GM23338 (cell line): ENCODE data around the gene NSG2. TPM values are rescaled to one million over a fixed set of nuclear protein-coding genes. Genes with fewer than 3 reads are reported as not detected.

Experiments
- ATAC-seq: fragments of 200-7000 bp; cut with Tn5 transposase; 3 replicates; pipeline ENCODE4 v1.9.1; 2020
- DNase-seq: peaks from one replicate; pipeline ENCODE4 v3.0.0-alpha.2; 2015; ENCODE audit warnings: low spot score
- H2AFZ ChIP-seq: fragments of 200-600 bp; sonication (generic); 2 replicates; pipeline ENCODE4 v1.8.0; 2016; ENCODE audit warnings: antibody characterized with exemption, mild to moderate bottlenecking, moderate library complexity
- H3F3A ChIP-seq: fragments of 200-600 bp; sonication (generic); replicated peaks from 2 replicates; pipeline ENCODE4 v1.8.0; 2017; ENCODE audit warnings: antibody characterized with exemption, mixed run types, low read depth
- H3K27ac ChIP-seq: fragments of 200-600 bp; sonication (generic); 2 replicates; pipeline ENCODE4 v1.6.1; 2016; ENCODE audit warnings: low read depth
- H3K27me3 ChIP-seq: fragments of 200-600 bp; sonication (generic); 2 replicates; pipeline ENCODE4 v1.8.0; 2016; ENCODE audit warnings: mild to moderate bottlenecking, mixed run types, moderate library complexity; ENCODE audit not compliant: insufficient read depth
- H3K36me3 ChIP-seq: fragments of 200-600 bp; sonication (generic); 2 replicates; pipeline ENCODE4 v1.8.0; 2016; ENCODE audit warnings: mild to moderate bottlenecking; ENCODE audit not compliant: insufficient read depth
- H3K4me1 ChIP-seq: fragments of 200-600 bp; sonication (generic); 2 replicates; pipeline ENCODE4 v1.8.0; 2016; ENCODE audit warnings: mild to moderate bottlenecking, moderate library complexity; ENCODE audit not compliant: insufficient read depth
- H3K4me2 ChIP-seq: fragments of 200-600 bp; sonication (generic); 2 replicates; pipeline ENCODE4 v1.7.1; 2017; ENCODE audit warnings: mixed run types
- H3K4me3 ChIP-seq: fragments of 200-600 bp; sonication (generic); 2 replicates; pipeline ENCODE4 v1.6.1; 2016; ENCODE audit warnings: mixed run types
- H3K79me2 ChIP-seq: fragments of 200-600 bp; sonication (generic); replicated peaks from 2 replicates; pipeline ENCODE4 v1.8.0; 2017; ENCODE audit warnings: mild to moderate bottlenecking; ENCODE audit not compliant: insufficient read depth
- H3K9me2 ChIP-seq: fragments of 200-600 bp; sonication (generic); 2 replicates; pipeline ENCODE4 v1.8.0; 2017; ENCODE audit not compliant: insufficient read depth
- H4K20me1 ChIP-seq: fragments of 200-600 bp; sonication (generic); replicated peaks from 2 replicates; pipeline ENCODE4 v1.8.0; 2017; ENCODE audit warnings: mild to moderate bottlenecking; ENCODE audit not compliant: insufficient read depth
- H3K27ac Mint-ChIP-seq: 2 replicates; pipeline ENCODE4 v1.8.0; 2020; ENCODE audit warnings: inconsistent platforms, mild to moderate bottlenecking, moderate library complexity, mixed read lengths
- H3K27me3 Mint-ChIP-seq: 3 replicates; pipeline ENCODE4 v1.8.0; 2022; ENCODE audit warnings: low read depth, mild to moderate bottlenecking, moderate library complexity, mixed read lengths, inconsistent platforms; ENCODE audit not compliant: insufficient read depth, poor library complexity
- H3K36me3 Mint-ChIP-seq: 3 replicates; pipeline ENCODE4 v1.8.0; 2021; ENCODE audit warnings: low read depth, mild to moderate bottlenecking, inconsistent platforms, moderate library complexity, mixed read lengths
- H3K4me1 Mint-ChIP-seq: 3 replicates; pipeline ENCODE4 v1.8.0; 2020; ENCODE audit warnings: mild to moderate bottlenecking, inconsistent platforms, mixed read lengths
- H3K4me3 Mint-ChIP-seq: 3 replicates; pipeline ENCODE4 v1.8.0; 2021; ENCODE audit warnings: moderate library complexity, mild to moderate bottlenecking, inconsistent platforms, mixed read lengths
- H3K9me3 Mint-ChIP-seq: 3 replicates; pipeline ENCODE4 v1.8.0; 2020; ENCODE audit warnings: moderate library complexity, mild to moderate bottlenecking, inconsistent platforms, mixed read lengths
- CREB1 ChIP-seq: fragments of 250-450 bp; sonication (Bioruptor Pico); IDR thresholded peaks from 2 replicates; pipeline ENCODE4 v1.5.0; 2020; ENCODE audit warnings: low read depth, mild to moderate bottlenecking, moderate library complexity
- CTCF ChIP-seq, 2 experiments: fragments of 200-600 bp in 1 of 2; sonication (generic) in 1 of 2; conservative IDR thresholded peaks; 2 replicates each; pipeline versions ENCODE4 v1.5.1 to v1.6.1; 2016 to 2017; ENCODE audit warnings: antibody characterized with exemption in 2 of 2, low read depth in 2 of 2, mild to moderate bottlenecking in 2 of 2, moderate library complexity in 1 of 2
- ETS1 ChIP-seq: IDR thresholded peaks from 2 replicates; pipeline ENCODE4 v1.6.1; 2016; ENCODE audit warnings: antibody characterized with exemption
- EZH2 ChIP-seq: fragments of 200-600 bp; sonication (generic); IDR thresholded peaks from one replicate; pipeline ENCODE4 v1.8.0; 2017; ENCODE audit warnings: antibody characterized with exemption, mild to moderate bottlenecking, low read depth; ENCODE audit not compliant: unreplicated experiment
- EZH2phosphoT487 ChIP-seq: fragments of 200-600 bp; sonication (generic); IDR thresholded peaks from one replicate; pipeline ENCODE4 v1.8.1; 2018; ENCODE audit warnings: antibody characterized with exemption; ENCODE audit not compliant: unreplicated experiment
- JUNB ChIP-seq: IDR thresholded peaks from one replicate; pipeline ENCODE4 v1.6.1; 2016; ENCODE audit warnings: antibody characterized with exemption; ENCODE audit not compliant: unreplicated experiment
- NANOG ChIP-seq: IDR thresholded peaks from 2 replicates; pipeline ENCODE4 v1.6.1; 2016; ENCODE audit warnings: antibody characterized with exemption, borderline replicate concordance
- POLR2AphosphoS5 ChIP-seq: IDR thresholded peaks from 2 replicates; pipeline ENCODE4 v1.6.1; 2016; ENCODE audit warnings: antibody characterized with exemption, low read depth
- STAT1 ChIP-seq: IDR thresholded peaks from one replicate; pipeline ENCODE4 v1.6.1; 2016; ENCODE audit warnings: antibody characterized with exemption; ENCODE audit not compliant: unreplicated experiment
- ZNF114 ChIP-seq: fragments of 250-450 bp; sonication (Bioruptor Pico); IDR thresholded peaks from 2 replicates; pipeline ENCODE4 v1.5.0; 2020; ENCODE audit warnings: mild to moderate bottlenecking, moderate library complexity
- ZNF331 ChIP-seq: fragments of 250-450 bp; sonication (Bioruptor Pico); IDR thresholded peaks from 2 replicates; pipeline ENCODE4 v1.5.0; 2020; ENCODE audit warnings: low read depth, mild to moderate bottlenecking, moderate library complexity
- polyA plus RNA-seq: library from polyadenylated mRNA; unstranded; fragments of >200 nt; fragmentation: Nextera tagmentation; extraction: Ambion mirVana; gene quantifications from 2 replicates; pipeline ENCODE4 v1.2.1, GENCODE V29; 2016
- total RNA-seq: library from RNA; depleted of rRNA; stranded (reverse); fragments of >200 nt; shearing (Covaris generic); gene quantifications from 2 replicates; pipeline ENCODE4 v1.2.3, GENCODE V29; 2014
- TF ChIP-seq, protein P1 (sequence below): fragments of 250-450 bp; sonication (Bioruptor Pico); IDR thresholded peaks from 2 replicates; pipeline ENCODE4 v1.5.0; 2020; ENCODE audit warnings: mild to moderate bottlenecking, moderate library complexity

NSG2 gene
- total and polyA plus RNA-seq, 2 experiments from 2014 or later: 0.16 TPM; not detected in 1

DNA sequence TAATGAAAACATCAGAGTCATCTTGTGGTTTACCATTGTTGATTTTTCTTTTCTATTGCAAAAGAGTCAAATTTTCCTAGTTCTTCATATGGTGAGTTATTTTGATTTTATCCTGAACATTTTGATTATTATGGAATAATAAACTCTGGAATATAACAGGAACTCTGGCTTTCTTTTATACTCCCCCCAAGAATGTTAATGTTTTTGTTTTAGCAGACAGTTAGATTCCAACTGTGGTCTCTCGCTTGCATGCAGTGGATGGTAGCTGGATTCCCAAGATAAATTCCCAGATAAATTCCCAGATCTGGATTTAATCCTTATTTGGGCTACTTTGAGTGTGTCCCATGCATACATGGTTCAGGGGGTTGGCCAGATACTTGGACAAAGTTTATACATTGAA is 109.8 kb downstream of the NSG2 start:
- Mint-ChIP-seq H3K36me3 (no peaks in the 10 kb centered on the region), H3K27me3 (no peaks in the 10 kb centered on the region), H3K9me3 (peaks cover 4% of the 10 kb centered on the region; the same call in 2 of the 3 replicates), H3K27ac (no peak overlapping the region), H3K4me3 (no peak overlapping the region), H3K4me1 (peaks cover 4% of the 10 kb centered on the region; the same call in 1 of the 3 replicates)
- H3F3A ChIP-seq: no peaks in the 10 kb centered on the region
- H4K20me1 ChIP-seq: no peaks in the 10 kb centered on the region
- H3K79me2 ChIP-seq: no peaks in the 10 kb centered on the region
- H3K4me1 ChIP-seq: peaks cover 5% of the 10 kb centered on the region
- no peak overlapping the region for H3K4me2 ChIP-seq
- H3K4me3 ChIP-seq: no peak overlapping the region
- no peaks in the 10 kb centered on the region for H3K36me3 ChIP-seq
- H3K27ac ChIP-seq: no peak overlapping the region
- no peak for ATAC-seq
- no peaks in the 10 kb centered on the region for H3K27me3 ChIP-seq
- no peak for TF ChIP-seq EZH2
- no peak for TF ChIP-seq JUNB
- no peak for TF ChIP-seq ZNF331 (CRISPR knock-in tag)
- no peak for DNase-seq
- H2AFZ ChIP-seq: no peak overlapping the region
- no peaks in the 10 kb centered on the region for H3K9me2 ChIP-seq

GRCh38 chr5:174155706-174156105 is 110.2 kb downstream of the NSG2 start:
- Mint-ChIP-seq H3K9me3 (peaks cover 4% of the 10 kb centered on the region; the same call in 2 of the 3 replicates), H3K36me3 (no peaks in the 10 kb centered on the region)
- no peak for TF ChIP-seq POLR2AphosphoS5
- no peak for TF ChIP-seq EZH2
- no peak for TF ChIP-seq ZNF331 (CRISPR knock-in tag)
- no peak for TF ChIP-seq JUNB
- no peak for TF ChIP-seq STAT1
- no peak for TF ChIP-seq NANOG
- no peak for TF ChIP-seq ZNF114 (CRISPR knock-in tag)
- TF ChIP-seq CREB1: no peak
- no peak for TF ChIP-seq EZH2phosphoT487
- TF ChIP-seq CTCF (conservative IDR thresholded peaks at IDR 0.05; ENCODE audit: low read depth in 2 of 2): no peak
- no peak for TF ChIP-seq ETS1
- TF ChIP-seq, protein P1, sequence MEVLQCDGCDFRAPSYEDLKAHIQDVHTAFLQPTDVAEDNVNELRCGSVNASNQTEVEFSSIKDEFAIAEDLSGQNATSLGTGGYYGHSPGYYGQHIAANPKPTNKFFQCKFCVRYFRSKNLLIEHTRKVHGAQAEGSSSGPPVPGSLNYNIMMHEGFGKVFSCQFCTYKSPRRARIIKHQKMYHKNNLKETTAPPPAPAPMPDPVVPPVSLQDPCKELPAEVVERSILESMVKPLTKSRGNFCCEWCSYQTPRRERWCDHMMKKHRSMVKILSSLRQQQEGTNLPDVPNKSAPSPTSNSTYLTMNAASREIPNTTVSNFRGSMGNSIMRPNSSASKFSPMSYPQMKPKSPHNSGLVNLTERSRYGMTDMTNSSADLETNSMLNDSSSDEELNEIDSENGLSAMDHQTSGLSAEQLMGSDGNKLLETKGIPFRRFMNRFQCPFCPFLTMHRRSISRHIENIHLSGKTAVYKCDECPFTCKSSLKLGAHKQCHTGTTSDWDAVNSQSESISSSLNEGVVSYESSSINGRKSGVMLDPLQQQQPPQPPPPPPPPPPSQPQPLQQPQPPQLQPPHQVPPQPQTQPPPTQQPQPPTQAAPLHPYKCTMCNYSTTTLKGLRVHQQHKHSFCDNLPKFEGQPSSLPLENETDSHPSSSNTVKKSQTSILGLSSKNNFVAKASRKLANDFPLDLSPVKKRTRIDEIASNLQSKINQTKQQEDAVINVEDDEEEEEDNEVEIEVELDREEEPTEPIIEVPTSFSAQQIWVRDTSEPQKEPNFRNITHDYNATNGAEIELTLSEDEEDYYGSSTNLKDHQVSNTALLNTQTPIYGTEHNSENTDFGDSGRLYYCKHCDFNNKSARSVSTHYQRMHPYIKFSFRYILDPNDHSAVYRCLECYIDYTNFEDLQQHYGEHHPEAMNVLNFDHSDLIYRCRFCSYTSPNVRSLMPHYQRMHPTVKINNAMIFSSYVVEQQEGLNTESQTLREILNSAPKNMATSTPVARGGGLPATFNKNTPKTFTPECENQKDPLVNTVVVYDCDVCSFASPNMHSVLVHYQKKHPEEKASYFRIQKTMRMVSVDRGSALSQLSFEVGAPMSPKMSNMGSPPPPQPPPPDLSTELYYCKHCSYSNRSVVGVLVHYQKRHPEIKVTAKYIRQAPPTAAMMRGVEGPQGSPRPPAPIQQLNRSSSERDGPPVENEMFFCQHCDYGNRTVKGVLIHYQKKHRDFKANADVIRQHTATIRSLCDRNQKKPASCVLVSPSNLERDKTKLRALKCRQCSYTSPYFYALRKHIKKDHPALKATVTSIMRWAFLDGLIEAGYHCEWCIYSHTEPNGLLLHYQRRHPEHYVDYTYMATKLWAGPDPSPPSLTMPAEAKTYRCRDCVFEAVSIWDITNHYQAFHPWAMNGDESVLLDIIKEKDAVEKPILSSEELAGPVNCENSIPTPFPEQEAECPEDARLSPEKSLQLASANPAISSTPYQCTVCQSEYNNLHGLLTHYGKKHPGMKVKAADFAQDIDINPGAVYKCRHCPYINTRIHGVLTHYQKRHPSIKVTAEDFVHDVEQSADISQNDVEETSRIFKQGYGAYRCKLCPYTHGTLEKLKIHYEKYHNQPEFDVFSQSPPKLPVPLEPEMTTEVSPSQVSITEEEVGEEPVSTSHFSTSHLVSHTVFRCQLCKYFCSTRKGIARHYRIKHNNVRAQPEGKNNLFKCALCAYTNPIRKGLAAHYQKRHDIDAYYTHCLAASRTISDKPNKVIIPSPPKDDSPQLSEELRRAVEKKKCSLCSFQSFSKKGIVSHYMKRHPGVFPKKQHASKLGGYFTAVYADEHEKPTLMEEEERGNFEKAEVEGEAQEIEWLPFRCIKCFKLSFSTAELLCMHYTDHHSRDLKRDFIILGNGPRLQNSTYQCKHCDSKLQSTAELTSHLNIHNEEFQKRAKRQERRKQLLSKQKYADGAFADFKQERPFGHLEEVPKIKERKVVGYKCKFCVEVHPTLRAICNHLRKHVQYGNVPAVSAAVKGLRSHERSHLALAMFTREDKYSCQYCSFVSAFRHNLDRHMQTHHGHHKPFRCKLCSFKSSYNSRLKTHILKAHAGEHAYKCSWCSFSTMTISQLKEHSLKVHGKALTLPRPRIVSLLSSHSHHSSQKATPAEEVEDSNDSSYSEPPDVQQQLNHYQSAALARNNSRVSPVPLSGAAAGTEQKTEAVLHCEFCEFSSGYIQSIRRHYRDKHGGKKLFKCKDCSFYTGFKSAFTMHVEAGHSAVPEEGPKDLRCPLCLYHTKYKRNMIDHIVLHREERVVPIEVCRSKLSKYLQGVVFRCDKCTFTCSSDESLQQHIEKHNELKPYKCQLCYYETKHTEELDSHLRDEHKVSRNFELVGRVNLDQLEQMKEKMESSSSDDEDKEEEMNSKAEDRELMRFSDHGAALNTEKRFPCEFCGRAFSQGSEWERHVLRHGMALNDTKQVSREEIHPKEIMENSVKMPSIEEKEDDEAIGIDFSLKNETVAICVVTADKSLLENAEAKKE: no peak

More at GRCh38 chr5:174155706-174156105, 110.2 kb downstream of the NSG2 start:
- DNase-seq (no peak), ATAC-seq (no peak)
- Histone ChIP-seq H3K4me1 (peaks cover 5% of the 10 kb centered on the region), H3F3A (no peaks in the 10 kb centered on the region), H3K27ac (no peak overlapping the region), H3K36me3 (no peaks in the 10 kb centered on the region), H2AFZ (no peak overlapping the region), H3K4me3 (no peak overlapping the region), H3K9me2 (no peaks in the 10 kb centered on the region), H3K4me2 (no peak overlapping the region), H4K20me1 (no peaks in the 10 kb centered on the region), H3K79me2 (no peaks in the 10 kb centered on the region), H3K27me3 (no peaks in the 10 kb centered on the region)
- no peak overlapping the region for H3K4me3 Mint-ChIP-seq
- H3K27me3 Mint-ChIP-seq: no peaks in the 10 kb centered on the region
- H3K4me1 Mint-ChIP-seq: peaks cover 4% of the 10 kb centered on the region; the same call in 1 of the 3 replicates
- no peak overlapping the region for H3K27ac Mint-ChIP-seq
